Nephron (organoid): Measurements from ENCODE around the gene GABRG3.

Experiments
- H3K27ac Mint-ChIP-seq, 3 experiments: 2 replicates each; pipeline ENCODE4 v1.8.0; 2020; ENCODE audit warnings: mixed read lengths in 3 of 3, mild to moderate bottlenecking in 2 of 3, moderate library complexity in 1 of 3
- H3K27me3 Mint-ChIP-seq: 2 replicates; pipeline ENCODE4 v1.8.0; 2021; ENCODE audit warnings: low read depth, mild to moderate bottlenecking, moderate library complexity, mixed read lengths
- H3K36me3 Mint-ChIP-seq: 2 replicates; pipeline ENCODE4 v1.8.0; 2020; ENCODE audit warnings: low read depth, mixed read lengths
- H3K4me1 Mint-ChIP-seq: 2 replicates; pipeline ENCODE4 v1.8.0; 2020; ENCODE audit warnings: mixed read lengths
- H3K4me3 Mint-ChIP-seq, 3 experiments: 2 replicates each; pipeline ENCODE4 v1.8.0; 2020; ENCODE audit warnings: mild to moderate bottlenecking in 3 of 3, mixed read lengths in 3 of 3, moderate library complexity in 2 of 3
- H3K9me3 Mint-ChIP-seq: 2 replicates; pipeline ENCODE4 v1.8.0; 2020; ENCODE audit warnings: mixed read lengths
- CTCF ChIP-seq, 3 experiments: fragments of 200-600 bp; sonication (generic); IDR thresholded peaks; one replicate each; pipeline ENCODE4 v1.5.0; 2021; ENCODE audit warnings: antibody characterized with exemption in 3 of 3; ENCODE audit not compliant: unreplicated experiment in 3 of 3

Gene GABRG3

GRCh38 chr15:27092390-27092789 is 121.4 kb downstream of the GABRG3 start:
- H3K4me3 Mint-ChIP-seq, result no peak overlapping the region
- peak overlapping the region; percentile 18 to 93 (median 68) for H3K27ac Mint-ChIP-seq
- peaks cover 6% of the 10 kb centered on the region for H3K9me3 Mint-ChIP-seq
- peaks cover 43% of the 10 kb centered on the region for H3K4me1 Mint-ChIP-seq
- H3K27me3 Mint-ChIP-seq, result no peaks in the 10 kb centered on the region
- no peak for TF ChIP-seq CTCF (IDR thresholded peaks at IDR 0.05; ENCODE audit: unreplicated experiment in 3 of 3)
- no peaks in the 10 kb centered on the region for H3K36me3 Mint-ChIP-seq

GRCh38 chr15:27094235-27094634 is 123.3 kb downstream of the GABRG3 start:
- Mint-ChIP-seq H3K27ac (peak overlapping the region; percentile 59 to 76 (median 63)), H3K27me3 (no peaks in the 10 kb centered on the region), H3K9me3 (peaks cover 4% of the 10 kb centered on the region), H3K36me3 (no peaks in the 10 kb centered on the region), H3K4me3 (peak overlapping the region in 1 of 3 experiments; percentile 9), H3K4me1 (peaks cover 43% of the 10 kb centered on the region)
- no peak for TF ChIP-seq CTCF (IDR thresholded peaks at IDR 0.05; ENCODE audit: unreplicated experiment in 3 of 3)

GRCh38 chr15:27095886-27096624 is 125.1 kb downstream of the GABRG3 start:
- H3K27ac Mint-ChIP-seq, result peak overlapping the region; percentile 57 to 82 (median 73)
- H3K4me3 Mint-ChIP-seq, result no peak overlapping the region
- H3K36me3 Mint-ChIP-seq, result no peaks in the 10 kb centered on the region
- peaks cover 43% of the 10 kb centered on the region for H3K4me1 Mint-ChIP-seq
- no peak for TF ChIP-seq CTCF (IDR thresholded peaks at IDR 0.05; ENCODE audit: unreplicated experiment in 3 of 3)
- H3K27me3 Mint-ChIP-seq, result no peaks in the 10 kb centered on the region
- peaks cover 4% of the 10 kb centered on the region for H3K9me3 Mint-ChIP-seq

GRCh38 chr15:27097506-27097905 is 126.5 kb downstream of the GABRG3 start:
- no peaks in the 10 kb centered on the region for H3K36me3 Mint-ChIP-seq

GRCh38 chr15:27101982-27102381 is 131.0 kb downstream of the GABRG3 start:
- H3K4me3 Mint-ChIP-seq, result no peak overlapping the region
- TF ChIP-seq CTCF (IDR thresholded peaks at IDR 0.05; ENCODE audit: unreplicated experiment in 3 of 3), result no peak
- no peaks in the 10 kb centered on the region for H3K9me3 Mint-ChIP-seq
- H3K27ac Mint-ChIP-seq, result no peak overlapping the region
- no peaks in the 10 kb centered on the region for H3K4me1 Mint-ChIP-seq
- no peaks in the 10 kb centered on the region for H3K36me3 Mint-ChIP-seq
- H3K27me3 Mint-ChIP-seq, result no peaks in the 10 kb centered on the region

More at GRCh38 chr15:27097506-27097905, 126.5 kb downstream of the GABRG3 start:
- no peaks in the 10 kb centered on the region for H3K27me3 Mint-ChIP-seq
- TF ChIP-seq CTCF (IDR thresholded peaks at IDR 0.05; ENCODE audit: unreplicated experiment in 3 of 3), result no peak
- H3K9me3 Mint-ChIP-seq, result no peaks in the 10 kb centered on the region
- no peak overlapping the region for H3K4me3 Mint-ChIP-seq
- peak overlapping the region in 1 of 3 experiments; percentile 59 for H3K27ac Mint-ChIP-seq
- peaks cover 31% of the 10 kb centered on the region for H3K4me1 Mint-ChIP-seq

GRCh38 chr15:27111323-27111722 is 140.3 kb downstream of the GABRG3 start:
- H3K4me1 Mint-ChIP-seq, result no peaks in the 10 kb centered on the region
- no peak overlapping the region for H3K4me3 Mint-ChIP-seq
- no peak for TF ChIP-seq CTCF (IDR thresholded peaks at IDR 0.05; ENCODE audit: unreplicated experiment in 3 of 3)
- H3K9me3 Mint-ChIP-seq, result no peaks in the 10 kb centered on the region
- no peak overlapping the region for H3K27ac Mint-ChIP-seq
- no peaks in the 10 kb centered on the region for H3K27me3 Mint-ChIP-seq
- no peaks in the 10 kb centered on the region for H3K36me3 Mint-ChIP-seq
